ENCODE measurements around the gene PGBD1.

GRCh38 chr6:28351087-28351486, 69.7 kb downstream of the PGBD1 start:
- TF ChIP-seq CTCF (IDR thresholded peaks at IDR 0.05) (no peak), POLR2AphosphoS5 (IDR thresholded peaks at IDR 0.05; ENCODE audit: insufficient read depth in 1 of 2, low read depth in 1 of 2) (no peak)
